ENCODE measurements around the gene PIGK. TPM values are rescaled to one million over a fixed set of nuclear protein-coding genes. Genes with fewer than 3 reads are reported as not detected.
"Not testable (repeated sequence)": the region's sequence is repeated elsewhere in the genome, so short reads cannot be mapped to it uniquely, and the experiment has no call there.

Gene PIGK
- total RNA-seq = 29.4 TPM
- long read RNA-seq, full-length matches to known transcripts = 15 of 16 reads
- long read RNA-seq, partial matches to known transcripts = 0 of 16 reads
- long read RNA-seq, other reads (novel, unspliced or antisense) = 1 of 16 reads

DNA sequence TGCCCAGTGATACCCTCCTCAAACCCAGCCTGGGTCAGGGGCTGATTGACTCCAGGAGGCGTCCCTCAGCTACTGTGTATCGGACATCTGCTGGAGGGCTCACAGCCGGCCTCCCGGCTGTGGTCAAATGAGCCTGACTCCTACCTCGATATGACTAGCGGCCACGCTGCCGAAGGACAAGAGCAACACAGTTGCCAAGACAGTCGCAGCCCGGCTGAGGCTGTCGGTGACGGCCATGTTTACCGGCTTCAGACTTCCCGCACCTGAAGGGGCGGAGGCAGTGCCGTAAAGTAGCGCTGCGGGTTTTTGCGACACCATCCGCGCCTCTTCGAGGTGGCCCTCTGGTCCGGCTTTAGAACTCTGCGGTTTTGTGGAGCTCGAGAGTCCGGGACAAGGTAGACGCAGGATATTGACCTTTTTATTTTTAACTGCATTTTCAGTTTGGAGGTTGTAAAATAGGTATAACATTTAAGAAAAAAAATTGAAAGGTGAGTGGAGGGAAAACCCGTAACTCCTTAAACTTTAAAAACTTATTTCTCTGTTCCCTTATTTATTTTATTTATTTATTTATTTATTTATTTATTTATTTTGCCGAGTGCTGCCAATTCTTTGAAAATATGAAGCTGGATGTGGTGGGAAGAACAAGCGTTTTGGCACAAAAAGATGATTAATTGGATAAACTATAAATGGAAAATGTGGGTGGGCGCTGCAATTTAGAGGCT, at the start of gene PIGK:
Gene PIGK (minus strand): TSS at position 265 of the 722 bp plus-strand sequence. CDS start 28 bp downstream, at position 237.
- peak; percentile 91 for DNase-seq (ENCODE audit: missing footprints)
- ATAC-seq = peak; percentile 99
- intact Hi-C loops (cut with DNase I) = loop anchor here (10.0 kb wide), 1 partner anchor 465 kb away; the partner anchor contains the start of gene ZZZ3

DNA sequence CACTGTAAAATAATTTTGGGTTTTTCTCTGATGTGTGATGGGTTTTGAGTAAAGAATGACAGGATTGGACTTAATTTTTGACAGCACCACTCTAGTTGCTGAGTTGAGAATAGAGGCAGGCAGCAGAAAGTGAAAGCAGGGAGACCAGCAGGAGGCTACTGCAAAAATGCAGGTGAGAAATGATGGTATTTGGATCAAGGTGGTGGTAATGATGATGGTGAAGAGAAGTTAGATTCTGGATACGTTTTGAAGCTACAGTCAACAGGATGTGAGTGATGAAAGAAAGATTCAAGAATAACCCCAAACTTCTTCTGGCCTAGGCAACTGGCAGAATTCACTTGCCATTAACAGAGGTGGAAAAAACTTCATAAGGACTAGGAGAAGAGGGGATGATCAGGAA, 47.8 kb upstream of the PIGK start:
- no peak for DNase-seq (ENCODE audit: missing footprints)
- no peak for ATAC-seq
- intact Hi-C loops (cut with DNase I) = no loop called here

DNA sequence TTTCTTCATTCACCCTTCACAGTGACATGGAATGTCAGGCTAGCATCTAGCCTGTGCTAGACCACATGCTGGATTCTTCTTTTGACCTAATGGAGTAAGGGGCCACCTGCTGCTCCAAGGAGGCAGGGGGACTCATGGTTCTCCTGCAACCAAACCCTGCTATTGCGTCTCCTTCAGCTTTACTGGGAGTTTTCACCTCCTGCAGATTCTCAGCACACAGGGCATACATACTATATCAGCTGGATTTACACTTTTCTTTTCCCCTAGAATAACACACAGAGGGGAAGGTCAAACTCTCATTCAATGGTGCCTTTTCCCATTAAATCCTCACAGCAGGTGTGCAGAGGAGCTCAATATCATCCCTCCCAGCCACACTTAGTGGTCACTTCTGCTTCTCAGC, 46.0 kb upstream of the PIGK start:
- DNase-seq (ENCODE audit: missing footprints) = no peak
- intact Hi-C loops (cut with DNase I) = no loop called here
- no peak for ATAC-seq

DNA sequence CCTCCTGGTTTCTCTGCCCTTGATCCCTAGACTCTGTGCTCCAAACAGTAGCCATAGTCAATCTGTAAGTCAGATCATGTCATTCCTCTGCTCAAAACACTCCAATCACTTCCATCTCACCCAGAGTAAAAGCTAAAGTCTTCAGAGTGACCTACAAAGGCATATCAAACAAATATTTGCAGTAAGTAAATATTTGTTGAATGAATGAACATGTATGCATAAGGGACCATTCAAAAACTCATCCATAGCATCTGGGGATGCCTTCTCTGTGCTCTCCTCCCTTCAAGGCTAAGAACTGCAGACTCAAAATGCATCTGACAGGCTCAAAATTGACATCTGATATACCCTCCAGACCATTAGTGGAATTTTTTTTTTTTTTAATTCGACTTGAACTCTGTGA, 44.5 kb upstream of the PIGK start:
- DNase-seq (ENCODE audit: missing footprints) (no peak), ATAC-seq (no peak)
- intact Hi-C loops (cut with DNase I) = no loop called here

DNA sequence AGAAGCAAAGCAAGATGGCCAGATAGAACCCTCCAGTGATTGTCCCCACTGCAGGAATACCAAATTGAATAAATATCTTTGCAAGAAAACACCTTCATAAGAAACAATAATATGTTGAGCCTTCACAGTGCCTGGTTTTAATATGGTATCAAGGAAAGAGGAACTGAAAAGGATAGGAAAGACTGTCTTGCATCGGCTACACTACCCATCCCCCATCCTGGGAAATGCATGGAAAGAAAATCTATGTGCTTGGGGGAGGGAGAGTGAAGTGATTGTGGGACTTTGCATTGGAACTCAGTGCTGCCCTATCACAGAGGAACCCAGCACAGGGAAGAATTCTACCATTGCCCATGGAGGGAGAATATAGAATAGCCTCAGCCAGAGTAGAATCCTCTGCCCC, 34.0 kb upstream of the PIGK start:
- intact Hi-C loops (cut with DNase I) = no loop called here
- no peak for ATAC-seq

DNA sequence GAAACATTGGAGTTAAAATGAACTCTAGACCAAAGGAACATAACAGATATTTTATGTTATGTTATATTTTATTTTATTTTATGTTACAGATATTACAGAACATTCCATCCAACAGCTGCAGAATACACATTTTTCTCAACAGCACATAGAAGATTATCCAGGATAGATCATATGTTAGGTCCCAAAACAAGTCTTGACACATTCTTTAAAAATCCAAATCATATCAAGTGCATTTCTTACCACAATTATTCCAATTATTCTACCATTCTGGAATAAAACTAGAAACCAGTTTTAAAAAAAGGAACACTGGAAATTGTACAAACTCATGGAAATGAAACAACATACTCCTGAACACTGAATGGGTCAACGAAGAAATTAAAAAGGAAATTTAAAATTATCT, 30.9 kb upstream of the PIGK start:
- DNase-seq (ENCODE audit: missing footprints) (no peak), ATAC-seq (no peak)
- intact Hi-C loops (cut with DNase I) = no loop called here

More for the DNA sequence above, 34.0 kb upstream of the PIGK start:
- no peak for DNase-seq (ENCODE audit: missing footprints)

DNA sequence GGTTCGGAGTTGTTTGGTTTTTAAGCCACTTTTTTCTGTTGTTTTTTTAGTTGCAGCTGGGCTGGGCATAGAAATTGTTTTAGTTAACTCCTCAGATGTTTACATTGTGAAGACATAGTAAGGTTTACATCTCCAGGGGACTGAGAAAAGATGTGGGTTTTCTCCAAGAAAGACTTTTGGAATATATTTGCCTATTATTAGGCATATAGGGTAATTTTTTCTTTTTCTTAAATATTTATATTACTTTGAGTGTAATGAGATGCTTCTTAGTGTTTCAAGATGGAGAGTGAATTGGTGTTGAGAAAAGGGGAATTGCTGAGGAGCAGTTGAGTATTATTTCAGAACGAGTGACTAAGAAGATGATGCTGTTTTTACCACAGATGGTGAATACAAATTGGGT, 26.6 kb upstream of the PIGK start:
- ATAC-seq (no peak), DNase-seq (ENCODE audit: missing footprints) (no peak)
- intact Hi-C loops (cut with DNase I) = no loop called here

DNA sequence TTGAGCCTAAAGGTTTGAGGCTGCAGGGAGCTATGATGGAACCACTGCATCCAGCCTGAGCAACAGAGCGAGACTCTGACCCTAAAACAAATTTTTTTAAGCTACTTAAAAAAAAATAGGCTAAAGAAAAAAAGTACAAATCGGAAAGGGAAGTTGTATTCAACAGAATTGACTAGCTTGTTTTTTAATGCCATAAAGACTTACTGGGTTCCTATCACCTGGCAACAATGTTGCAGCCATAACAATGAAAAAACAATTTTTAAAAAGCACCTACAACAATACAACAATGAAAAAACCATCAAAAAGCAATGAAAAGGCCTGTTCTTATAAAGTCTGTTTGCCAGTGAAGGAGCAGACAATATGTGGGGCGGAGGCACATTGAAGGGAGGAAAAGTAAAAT, 20.1 kb upstream of the PIGK start:
- DNase-seq (ENCODE audit: missing footprints) (no peak), ATAC-seq (no peak)
- intact Hi-C loops (cut with DNase I) = no loop called here

DNA sequence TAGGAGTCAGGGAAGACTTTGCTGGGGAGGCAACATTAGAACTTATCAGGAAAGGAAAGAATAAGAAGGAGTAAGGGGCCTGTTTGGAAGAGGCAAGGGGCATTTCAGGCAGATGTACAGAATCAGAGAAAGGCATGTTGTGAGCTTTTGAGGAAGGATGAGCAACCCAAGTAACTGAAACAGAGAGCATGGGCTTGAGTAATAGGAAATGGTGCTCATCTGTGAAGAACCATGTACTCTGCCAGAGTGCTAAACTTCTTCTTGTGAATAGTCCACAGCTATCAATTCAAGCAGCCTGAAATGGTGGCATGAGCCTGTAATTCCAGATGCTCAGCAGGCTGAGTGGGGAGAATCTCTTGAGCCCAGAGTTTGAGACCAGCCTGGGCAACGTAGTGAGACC, 19.2 kb upstream of the PIGK start:
- no peak for ATAC-seq
- intact Hi-C loops (cut with DNase I) = no loop called here

DNA sequence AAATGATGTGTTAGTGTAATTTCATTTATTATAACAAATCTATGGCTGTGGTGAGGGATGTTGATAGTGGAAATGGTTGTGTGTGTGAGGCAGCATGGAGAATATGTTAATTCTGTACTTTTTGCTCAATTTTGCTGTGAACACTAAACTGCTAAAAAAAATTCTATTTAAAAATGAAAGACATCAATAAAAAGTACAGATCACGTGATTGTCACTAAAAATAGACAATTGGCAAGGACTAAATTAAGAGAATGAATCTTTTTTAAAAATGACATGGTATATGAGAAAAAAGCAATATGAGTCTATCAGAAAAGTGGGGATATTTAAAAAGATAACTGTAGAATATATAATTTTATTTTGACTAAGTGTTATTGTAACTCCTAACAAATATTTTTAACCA, 15.7 kb upstream of the PIGK start:
- intact Hi-C loops (cut with DNase I) = no loop called here
- DNase-seq (ENCODE audit: missing footprints) (no peak), ATAC-seq (no peak)

More for the DNA sequence above, 19.2 kb upstream of the PIGK start:
- no peak for DNase-seq (ENCODE audit: missing footprints)

DNA sequence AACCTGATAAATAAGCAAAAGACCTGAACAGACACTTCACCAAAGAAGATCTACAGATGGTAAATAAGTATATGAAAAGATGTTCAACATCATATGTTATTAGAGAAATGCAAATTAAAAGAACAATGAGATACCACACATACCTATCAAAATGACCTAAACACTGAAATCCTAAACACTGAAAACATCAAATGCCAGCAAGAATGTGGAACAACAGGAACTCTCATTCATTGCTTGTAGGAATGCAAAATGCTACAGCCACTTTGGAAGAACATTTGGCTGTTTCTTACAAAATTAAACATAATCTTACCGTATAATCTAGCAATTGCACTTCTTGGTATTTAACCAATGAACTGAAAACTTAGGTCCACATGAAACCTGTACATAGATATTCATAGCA, 14.9 kb upstream of the PIGK start:
- intact Hi-C loops (cut with DNase I) = no loop called here
- ATAC-seq (no peak), DNase-seq (ENCODE audit: missing footprints) (no peak)

DNA sequence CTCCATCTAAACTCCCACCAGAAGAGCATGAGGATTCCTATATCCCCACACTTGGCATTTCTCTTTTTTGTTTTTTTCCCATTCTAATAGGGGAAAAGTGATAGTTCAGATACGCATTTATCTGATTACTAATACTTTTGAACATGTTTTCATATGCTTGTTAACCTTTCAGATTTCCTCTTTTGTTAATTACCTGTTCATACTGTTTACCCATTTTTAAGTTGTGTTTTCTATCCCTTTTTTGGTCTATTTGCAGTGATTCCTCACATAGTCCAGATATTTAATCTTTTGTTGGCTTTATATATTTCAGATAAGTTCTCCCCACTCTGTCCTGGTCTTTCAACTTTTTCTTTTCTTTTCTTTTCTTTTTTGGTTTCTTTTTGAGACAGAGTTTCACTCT, 13.6 kb upstream of the PIGK start:
- DNase-seq (ENCODE audit: missing footprints) (no peak), ATAC-seq (no peak)
- intact Hi-C loops (cut with DNase I) = no loop called here

DNA sequence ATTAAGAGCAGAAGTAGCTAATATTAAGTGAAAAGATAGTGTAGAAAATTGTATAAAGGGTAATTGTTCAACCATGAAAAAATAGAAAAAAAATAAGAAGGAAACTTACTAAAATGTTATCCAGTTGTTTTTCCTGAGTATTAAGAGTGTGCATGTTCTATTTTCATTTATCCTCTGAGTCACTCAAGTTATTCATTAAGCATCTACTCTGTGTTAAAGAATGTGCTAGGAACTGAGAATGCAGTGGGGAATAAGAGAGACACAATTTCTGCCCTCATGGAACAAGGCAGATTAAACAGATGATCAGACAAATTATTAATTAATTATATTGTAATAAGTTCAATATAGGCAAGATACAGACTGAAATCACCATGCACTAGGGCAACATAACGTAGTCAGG, 10.8 kb upstream of the PIGK start:
- DNase-seq (ENCODE audit: missing footprints) (no peak), ATAC-seq (no peak)
- intact Hi-C loops (cut with DNase I) = no loop called here

DNA sequence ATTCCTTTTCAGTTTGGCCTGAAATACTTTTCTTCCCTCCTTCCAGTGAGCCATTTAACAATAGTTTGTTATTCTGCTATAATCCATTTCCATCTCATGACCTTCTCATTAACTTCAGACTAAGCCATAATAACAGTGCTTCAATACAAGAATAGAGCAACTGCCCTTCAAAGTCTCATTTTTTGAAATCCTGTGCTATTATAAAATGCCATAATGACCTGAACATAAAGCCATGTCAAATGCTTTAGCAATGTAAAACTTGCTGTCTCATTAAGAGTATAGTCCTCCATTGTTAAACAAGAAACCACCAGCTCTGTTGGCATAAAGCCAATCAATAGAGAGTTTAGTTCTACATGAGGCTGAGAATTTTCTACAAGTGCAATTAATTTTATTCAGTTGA, 9.6 kb upstream of the PIGK start:
- intact Hi-C loops (cut with DNase I) = no loop called here
- ATAC-seq = no peak
- DNase-seq (ENCODE audit: missing footprints) = no peak

DNA sequence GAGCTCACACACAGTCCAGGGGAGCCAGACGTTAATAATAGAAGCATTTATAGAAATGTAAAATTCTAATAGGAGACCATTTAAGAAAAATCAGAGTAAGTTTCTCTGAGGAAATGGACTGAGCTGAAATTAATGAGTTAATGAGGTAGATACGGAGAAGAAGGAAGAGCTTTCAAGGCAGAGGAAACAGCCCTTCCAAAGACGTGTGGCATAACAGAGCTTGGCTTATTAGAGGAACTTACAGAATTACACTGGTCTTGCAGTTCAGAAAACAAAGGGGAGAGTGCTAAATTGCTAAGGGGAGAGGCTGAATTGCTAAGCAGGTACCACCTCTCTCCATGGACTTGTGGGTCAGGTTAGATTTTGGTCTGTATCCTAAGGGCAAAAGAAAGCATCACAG, 8.2 kb upstream of the PIGK start:
- intact Hi-C loops (cut with DNase I) = no loop called here
- DNase-seq (ENCODE audit: missing footprints) (no peak), ATAC-seq (no peak)

DNA sequence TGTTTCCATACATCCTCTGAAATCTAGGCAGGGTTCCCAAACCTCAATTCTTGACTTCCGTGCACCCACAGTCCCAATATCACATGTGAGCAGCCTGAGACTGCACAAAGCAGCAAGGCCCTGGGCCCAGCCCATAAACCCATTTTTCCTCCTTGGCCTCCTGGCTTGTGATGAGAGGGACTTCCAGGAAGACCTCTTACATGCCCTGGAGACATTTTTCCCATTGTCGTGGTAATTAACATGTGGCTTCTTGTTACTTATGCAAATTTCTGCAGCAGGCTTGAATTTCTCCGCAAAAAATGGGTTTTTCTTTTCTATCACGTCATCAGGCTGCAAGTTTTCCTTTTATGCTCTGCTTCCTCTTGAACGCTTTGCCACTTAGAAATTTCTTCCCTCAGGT, 3.3 kb upstream of the PIGK start:
- ATAC-seq = no peak
- intact Hi-C loops (cut with DNase I) = no loop called here
- no peak for DNase-seq (ENCODE audit: missing footprints)

DNA sequence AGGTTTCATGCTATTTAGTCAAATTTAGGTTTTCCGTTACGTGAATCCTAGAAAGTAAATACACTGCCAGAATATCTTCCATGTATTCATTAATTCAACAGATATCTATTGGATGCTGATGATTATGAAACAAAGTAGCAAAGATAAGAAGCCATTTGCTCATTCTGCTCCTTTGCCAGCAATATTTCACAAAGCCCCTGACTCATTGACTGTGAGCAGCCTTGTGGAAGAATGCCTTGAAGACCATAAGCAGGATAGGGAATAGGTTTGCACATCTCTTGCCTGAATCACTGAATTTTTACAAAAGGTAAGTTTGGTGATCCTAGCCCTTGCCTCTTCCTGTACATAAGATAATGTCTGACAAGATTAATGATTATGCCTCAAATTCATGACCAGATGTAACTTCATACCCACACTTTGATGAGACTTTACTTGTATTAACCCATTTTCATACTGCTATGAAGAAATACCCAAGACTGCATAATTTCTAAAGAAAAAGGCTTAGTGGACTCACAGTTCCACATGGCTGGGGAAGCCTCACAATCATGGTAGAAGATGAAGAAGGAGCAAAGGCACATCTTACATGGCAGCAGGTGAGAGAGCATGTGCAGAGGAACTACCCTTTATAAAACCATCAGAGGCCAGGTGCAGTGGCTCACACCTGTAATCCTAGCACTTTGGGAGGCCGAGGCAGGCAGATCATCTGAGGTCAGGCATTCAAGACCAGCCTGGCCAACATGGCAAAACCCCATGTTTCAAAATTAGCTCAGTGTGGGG, 1.6 kb upstream of the PIGK start:
- ATAC-seq (no peak), DNase-seq (ENCODE audit: missing footprints) (no peak)
- intact Hi-C loops (cut with DNase I) = no loop called here

DNA sequence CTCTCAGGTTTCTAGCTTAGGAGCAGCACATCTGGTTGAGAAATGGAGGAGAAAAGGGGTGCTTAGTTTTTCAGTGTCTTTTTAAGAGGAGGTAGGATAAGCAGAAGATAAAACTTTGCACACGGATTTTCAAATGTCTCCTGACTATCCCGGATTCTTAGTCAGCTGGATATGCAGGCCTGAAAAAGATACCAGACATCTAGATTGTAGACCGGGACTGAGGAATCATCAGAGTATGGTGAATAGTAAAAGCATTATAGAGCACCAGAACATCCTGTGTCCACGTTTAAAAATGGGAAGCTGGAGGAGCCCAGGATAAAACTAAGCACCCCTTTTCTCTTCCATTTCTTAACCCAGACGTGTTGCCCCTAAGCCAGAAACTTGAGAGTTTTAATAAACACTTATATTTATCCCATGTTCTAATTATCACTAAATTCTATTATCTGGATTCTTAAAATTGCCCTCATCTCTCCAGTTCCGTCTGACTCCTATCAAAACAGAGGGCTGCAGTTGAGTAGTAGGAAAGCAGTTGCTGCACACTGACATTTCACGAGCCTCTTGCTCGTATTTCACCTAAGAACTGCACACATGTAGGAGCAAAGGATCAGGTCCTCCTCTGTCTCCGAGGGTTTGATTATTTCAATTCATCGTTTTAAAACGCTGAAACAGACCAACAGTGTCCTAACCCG, 609 bp downstream of the PIGK start:
- intact Hi-C loops (cut with DNase I) = loop anchor here (10.0 kb wide), 1 partner anchor 466 kb away; the partner anchor contains the start of gene ZZZ3
- peak; percentile 34 for ATAC-seq
- DNase-seq (ENCODE audit: missing footprints) = no peak

DNA sequence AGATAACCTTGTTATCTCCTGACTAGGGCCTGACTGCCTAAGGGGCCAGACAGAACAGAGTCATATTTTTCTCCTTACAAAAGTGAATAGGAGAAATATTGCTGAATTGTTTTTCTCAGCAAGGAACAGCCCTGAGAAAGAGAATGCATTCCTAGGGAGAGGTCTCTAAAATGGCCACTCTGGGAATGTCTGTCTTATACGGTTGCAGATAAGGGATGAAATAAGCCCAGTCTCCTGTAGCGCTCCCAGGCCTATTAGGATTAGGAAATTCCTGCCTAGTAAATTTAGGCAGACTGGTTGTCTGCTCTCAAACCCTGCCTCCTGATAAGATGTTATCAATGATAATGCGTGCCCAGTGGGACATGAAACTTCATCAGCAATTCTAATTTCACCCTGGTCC, 15.2 kb downstream of the PIGK start:
- intact Hi-C loops (cut with DNase I); DNase-seq (ENCODE audit: missing footprints); ATAC-seq: not testable (repeated sequence)

DNA sequence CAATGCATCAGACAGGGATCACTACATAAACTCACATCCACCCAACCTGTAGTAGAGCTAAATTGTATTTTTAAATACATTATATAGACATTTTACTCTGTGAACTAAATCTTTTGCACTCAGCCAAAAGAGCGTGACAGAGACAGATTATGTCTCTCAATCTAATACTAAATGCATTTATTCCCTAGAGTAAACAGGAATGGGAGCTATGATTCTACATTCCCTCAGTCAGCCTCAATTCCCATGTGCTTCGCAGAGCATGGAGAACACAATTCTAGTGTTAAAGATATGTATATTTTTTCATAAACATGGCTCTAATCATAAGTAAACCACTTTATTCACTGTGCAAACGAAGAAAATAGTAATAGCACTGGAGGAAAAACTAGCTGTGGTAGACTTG, 16.5 kb downstream of the PIGK start:
- ATAC-seq = no peak
- no peak for DNase-seq (ENCODE audit: missing footprints)
- intact Hi-C loops (cut with DNase I) = no loop called here
